GM12873 (cell line): ENCODE measurements around the gene TAOK2.
A peak's percentile ranks its signal among the peaks of the same experiment; 100 is the strongest.

Experiments
- TF ChIP-seq, protein P1 (sequence below): IDR thresholded peaks from 2 replicates; pipeline ENCODE4 v1.5.1; 2012; ENCODE audit warnings: low read depth, mild to moderate bottlenecking, moderate library complexity, low read length, control low read depth; ENCODE audit not compliant: insufficient read depth; ENCODE audit errors: missing control alignments

The TAOK2 gene

DNA sequence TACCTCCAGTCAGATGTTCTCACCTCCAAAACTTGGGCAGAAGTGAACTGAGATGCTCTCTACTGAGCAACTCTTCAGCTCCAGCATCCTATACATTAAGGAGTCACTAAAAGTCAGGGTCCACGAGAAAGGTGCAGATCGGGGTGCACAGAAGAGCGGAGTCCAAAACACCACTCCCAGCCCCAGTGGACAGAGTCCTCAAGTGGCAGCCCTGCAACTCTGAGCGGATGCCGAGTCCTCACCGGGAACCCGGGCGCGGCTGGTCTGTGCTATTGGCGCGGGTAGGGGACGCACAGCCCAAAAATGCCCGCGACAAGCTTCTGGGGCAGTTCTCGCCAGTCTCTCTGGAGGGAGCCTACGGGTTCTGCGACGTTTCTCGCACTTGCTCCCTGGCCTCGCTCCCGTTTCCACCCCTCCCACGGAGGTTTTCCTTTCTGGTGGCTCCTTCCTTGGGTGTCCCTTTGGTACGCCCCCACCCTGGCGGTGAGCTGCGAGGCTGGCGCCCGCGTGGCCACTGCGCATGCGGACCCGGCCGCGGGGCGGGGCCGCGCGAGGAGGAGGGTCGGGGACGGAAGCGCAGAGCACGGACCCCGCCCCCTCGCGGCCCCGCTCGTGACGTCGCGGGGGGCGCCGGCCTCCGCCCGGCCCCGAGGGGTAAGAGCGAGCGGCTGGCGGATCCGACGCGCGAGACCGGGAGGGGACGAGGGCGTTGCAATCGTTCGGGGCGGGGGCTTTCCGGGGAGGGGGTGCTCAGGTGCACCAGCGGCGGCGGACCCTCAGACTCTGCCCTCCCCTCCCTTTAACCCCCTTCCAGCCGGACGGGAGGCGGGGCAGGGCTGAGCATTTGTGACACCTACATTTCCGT lies 12.0 kb upstream of the TAOK2 start, which contains the start of gene TMEM219:
TSS of gene TMEM219 (plus strand) at position 601 of the 865 bp plus-strand sequence. CDS start 1,065 bp downstream, outside the sequence.
- TF ChIP-seq, protein P1, sequence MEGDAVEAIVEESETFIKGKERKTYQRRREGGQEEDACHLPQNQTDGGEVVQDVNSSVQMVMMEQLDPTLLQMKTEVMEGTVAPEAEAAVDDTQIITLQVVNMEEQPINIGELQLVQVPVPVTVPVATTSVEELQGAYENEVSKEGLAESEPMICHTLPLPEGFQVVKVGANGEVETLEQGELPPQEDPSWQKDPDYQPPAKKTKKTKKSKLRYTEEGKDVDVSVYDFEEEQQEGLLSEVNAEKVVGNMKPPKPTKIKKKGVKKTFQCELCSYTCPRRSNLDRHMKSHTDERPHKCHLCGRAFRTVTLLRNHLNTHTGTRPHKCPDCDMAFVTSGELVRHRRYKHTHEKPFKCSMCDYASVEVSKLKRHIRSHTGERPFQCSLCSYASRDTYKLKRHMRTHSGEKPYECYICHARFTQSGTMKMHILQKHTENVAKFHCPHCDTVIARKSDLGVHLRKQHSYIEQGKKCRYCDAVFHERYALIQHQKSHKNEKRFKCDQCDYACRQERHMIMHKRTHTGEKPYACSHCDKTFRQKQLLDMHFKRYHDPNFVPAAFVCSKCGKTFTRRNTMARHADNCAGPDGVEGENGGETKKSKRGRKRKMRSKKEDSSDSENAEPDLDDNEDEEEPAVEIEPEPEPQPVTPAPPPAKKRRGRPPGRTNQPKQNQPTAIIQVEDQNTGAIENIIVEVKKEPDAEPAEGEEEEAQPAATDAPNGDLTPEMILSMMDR = peak; percentile 46

DNA sequence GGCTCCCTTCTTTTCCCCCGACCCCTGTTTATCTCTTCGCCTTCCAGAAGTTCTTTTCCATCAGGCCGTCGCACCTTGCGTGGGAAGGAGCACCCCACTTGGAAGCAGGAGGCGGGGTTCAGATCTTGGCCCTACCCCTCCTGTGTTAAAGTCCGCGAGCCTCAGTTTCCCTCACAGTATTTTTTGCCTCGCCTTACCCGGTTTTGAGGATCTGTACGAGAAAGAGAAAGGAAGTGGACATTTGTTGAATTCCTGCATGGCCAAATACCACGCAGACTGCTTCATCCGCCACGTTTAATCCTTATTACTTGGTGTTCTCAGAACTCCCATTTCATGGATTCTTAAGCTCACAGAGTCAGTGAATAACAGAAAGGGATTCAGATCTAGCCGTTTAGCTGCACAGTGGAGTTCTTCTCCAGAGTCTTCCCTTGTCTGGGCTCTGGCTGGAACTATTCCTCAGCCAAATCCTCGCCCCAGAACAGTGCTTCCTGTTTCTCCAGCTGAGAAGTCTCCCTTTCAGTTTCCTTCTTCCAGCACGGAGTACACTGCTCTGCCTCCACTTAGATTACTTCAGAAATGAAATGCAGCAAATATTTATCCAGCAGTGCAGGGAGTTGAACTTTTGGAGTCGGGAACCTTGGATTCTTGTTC lies 11.2 kb upstream of the TAOK2 start:
- TF ChIP-seq, protein P1 = no peak

DNA sequence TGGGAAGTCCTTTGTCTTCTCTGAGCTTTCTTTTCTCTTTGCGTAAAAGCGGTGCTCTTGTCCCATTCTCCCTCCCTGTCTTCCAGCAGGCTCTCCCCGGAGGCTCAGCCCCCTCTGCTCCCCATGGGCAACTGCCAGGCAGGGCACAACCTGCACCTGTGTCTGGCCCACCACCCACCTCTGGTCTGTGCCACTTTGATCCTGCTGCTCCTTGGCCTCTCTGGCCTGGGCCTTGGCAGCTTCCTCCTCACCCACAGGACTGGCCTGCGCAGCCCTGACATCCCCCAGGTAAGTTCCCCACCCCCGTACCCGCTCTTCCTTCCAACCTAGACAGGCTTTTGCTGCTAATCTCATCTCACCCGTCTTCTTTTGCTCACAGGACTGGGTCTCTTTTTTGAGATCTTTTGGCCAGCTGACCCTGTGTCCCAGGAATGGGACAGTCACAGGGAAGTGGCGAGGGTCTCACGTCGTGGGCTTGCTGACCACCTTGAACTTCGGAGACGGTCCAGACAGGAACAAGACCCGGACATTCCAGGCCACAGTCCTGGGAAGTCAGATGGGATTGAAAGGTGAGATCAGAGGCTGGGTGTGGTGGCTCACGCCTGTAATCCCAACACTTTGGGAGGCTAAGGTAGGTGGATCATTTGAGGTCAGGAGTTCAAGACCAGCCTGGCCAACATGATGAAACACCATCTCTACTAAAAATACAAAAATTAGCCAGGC lies 10.5 kb upstream of the TAOK2 start:
- TF ChIP-seq, protein P1 = no peak

DNA sequence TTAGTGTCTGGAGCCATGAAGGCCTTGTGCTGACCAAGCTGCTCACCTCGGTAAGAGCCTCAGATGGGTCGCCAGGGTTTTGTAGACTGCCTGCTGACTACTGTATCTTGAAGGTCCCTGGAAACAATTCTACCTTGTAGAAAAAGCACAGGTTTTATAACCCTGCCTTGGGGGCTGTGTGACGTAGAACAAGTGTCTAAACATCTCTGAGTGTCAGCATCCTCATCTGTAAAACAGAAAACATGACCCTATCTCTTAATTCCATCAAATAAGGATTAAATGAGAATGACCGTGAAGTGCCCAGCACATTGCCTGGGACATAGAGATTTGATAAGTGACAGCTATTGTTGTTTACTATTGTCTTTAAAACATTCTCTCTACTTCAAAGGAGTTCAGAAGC lies 5.5 kb upstream of the TAOK2 start:
- TF ChIP-seq, protein P1 = no peak

DNA sequence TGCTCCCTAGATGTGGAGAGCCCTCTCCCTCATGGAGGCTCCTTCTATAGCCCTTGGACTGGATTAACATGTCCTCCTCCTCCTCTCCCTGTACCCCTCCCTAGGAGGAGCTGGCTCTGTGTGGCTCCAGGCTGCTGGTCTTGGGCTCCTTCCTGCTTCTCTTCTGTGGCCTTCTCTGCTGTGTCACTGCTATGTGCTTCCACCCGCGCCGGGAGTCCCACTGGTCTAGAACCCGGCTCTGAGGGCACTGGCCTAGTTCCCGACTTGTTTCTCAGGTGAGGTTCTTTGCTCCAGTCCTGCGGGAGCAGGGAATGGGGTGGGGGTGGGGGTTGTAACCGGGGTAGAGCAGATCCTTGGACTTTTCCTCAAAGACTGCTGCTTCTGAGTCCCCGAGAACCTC lies 2.4 kb upstream of the TAOK2 start:
- TF ChIP-seq, protein P1 = no peak

GRCh38 chr16:29972500-29972899 lies 1.2 kb upstream of the TAOK2 start:
- TF ChIP-seq, protein P1 = no peak

DNA sequence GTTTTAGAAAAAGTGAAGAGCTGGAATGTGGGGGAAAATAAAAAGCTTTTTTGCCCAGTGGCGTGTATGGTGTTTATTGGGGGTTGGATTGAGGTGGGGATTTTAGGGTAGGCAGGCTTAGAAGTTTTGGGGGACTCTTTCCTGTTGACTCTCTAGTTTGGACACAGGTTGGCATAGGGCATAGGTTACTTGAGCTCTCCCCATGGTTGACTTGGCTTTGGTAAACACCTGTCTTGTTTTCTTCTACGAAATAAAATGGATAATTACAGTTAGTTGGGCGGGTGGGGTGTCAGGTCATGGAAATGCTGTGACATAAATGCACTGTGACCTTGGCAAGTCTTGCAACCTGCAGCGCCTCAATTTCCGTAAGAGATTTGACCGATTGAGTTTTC lies 680 bp upstream of the TAOK2 start:
- TF ChIP-seq, protein P1 = no peak
